Trophoblast cell (in vitro differentiated cells and primary cell): ENCODE results near the gene SMIM1.

Source experiments
- DNase-seq, 2 donors: peaks; one replicate each; pipeline ENCODE4 v3.0.0-alpha.2; 2016
- H2AFZ ChIP-seq: 2 replicates; pipeline ENCODE4 v1.6.1; 2013; ENCODE audit warnings: low read length, moderate library complexity, mild to moderate bottlenecking; ENCODE audit not compliant: insufficient read depth, poor library complexity
- H2AK5ac ChIP-seq: 2 replicates; pipeline ENCODE4 v1.6.1; 2013; ENCODE audit warnings: mild to moderate bottlenecking, low read length
- H2BK120ac ChIP-seq: 2 replicates; pipeline ENCODE4 v1.6.1; 2013; ENCODE audit warnings: low read length, mild to moderate bottlenecking, moderate library complexity; ENCODE audit not compliant: insufficient read depth, poor library complexity
- H2BK12ac ChIP-seq: 2 replicates; pipeline ENCODE4 v1.6.1; 2013; ENCODE audit warnings: mild to moderate bottlenecking, low read length, moderate library complexity
- H2BK5ac ChIP-seq: 2 replicates; pipeline ENCODE4 v1.6.1; 2013; ENCODE audit warnings: low read length, low read depth, moderate library complexity, mild to moderate bottlenecking; ENCODE audit not compliant: poor library complexity
- H3K14ac ChIP-seq: 2 replicates; pipeline ENCODE4 v1.6.1; 2013; ENCODE audit warnings: mild to moderate bottlenecking, low read length
- H3K18ac ChIP-seq: 2 replicates; pipeline ENCODE4 v1.6.1; 2013; ENCODE audit warnings: mild to moderate bottlenecking, low read length
- H3K23ac ChIP-seq: 2 replicates; pipeline ENCODE4 v1.6.1; 2013; ENCODE audit warnings: low read length
- H3K27ac ChIP-seq: 2 replicates; pipeline ENCODE4 v1.5.1; 2013; ENCODE audit warnings: low read depth, mild to moderate bottlenecking, inconsistent platforms, low read length, moderate library complexity
- H3K27me3 ChIP-seq: 2 replicates; pipeline ENCODE4 v1.6.1; 2013; ENCODE audit warnings: inconsistent platforms, mild to moderate bottlenecking, low read length, moderate library complexity; ENCODE audit not compliant: insufficient read depth
- H3K36me3 ChIP-seq, 2 experiments: 1 replicate in 1 of 2; 2 replicates in 1 of 2; pipeline ENCODE4 v1.6.1; 2013; ENCODE audit warnings: low read length in 2 of 2, mild to moderate bottlenecking in 2 of 2, moderate library complexity in 1 of 2; ENCODE audit not compliant: insufficient read depth in 2 of 2, control insufficient read depth in 1 of 2
- H3K4ac ChIP-seq: 2 replicates; pipeline ENCODE4 v1.6.1; 2013; ENCODE audit warnings: low read depth, mild to moderate bottlenecking, low read length, moderate library complexity
- H3K4me1 ChIP-seq, 2 experiments: 1 replicate in 1 of 2; 2 replicates in 1 of 2; pipeline ENCODE4 v1.6.1; 2013; ENCODE audit warnings: low read length in 2 of 2, mild to moderate bottlenecking in 2 of 2, moderate library complexity in 1 of 2; ENCODE audit not compliant: insufficient read depth in 2 of 2, control insufficient read depth in 1 of 2
- H3K4me2 ChIP-seq: 2 replicates; pipeline ENCODE4 v1.6.1; 2013; ENCODE audit warnings: inconsistent platforms, mild to moderate bottlenecking, low read length, moderate library complexity
- H3K4me3 ChIP-seq: 2 replicates; pipeline ENCODE4 v1.5.1; 2013; ENCODE audit warnings: mild to moderate bottlenecking, low read depth, low read length, inconsistent platforms
- H3K79me1 ChIP-seq: one replicate; pipeline ENCODE4 v1.6.1; 2013; ENCODE audit warnings: low read length
- H3K79me2 ChIP-seq: 2 replicates; pipeline ENCODE4 v1.6.1; 2013; ENCODE audit warnings: low read length, mild to moderate bottlenecking; ENCODE audit not compliant: control insufficient read depth, insufficient read depth, poor library complexity
- H3K9ac ChIP-seq: 2 replicates; pipeline ENCODE4 v1.6.1; 2013; ENCODE audit warnings: mild to moderate bottlenecking, low read length
- H3K9me3 ChIP-seq: 2 replicates; pipeline ENCODE4 v1.6.1; 2013; ENCODE audit warnings: low read depth, mild to moderate bottlenecking, control low read depth, inconsistent platforms, low read length; ENCODE audit not compliant: insufficient read depth
- H4K12ac ChIP-seq: 2 replicates; pipeline ENCODE4 v1.6.1; 2013; ENCODE audit warnings: low read depth, mild to moderate bottlenecking, low read length, moderate library complexity
- H4K8ac ChIP-seq: 2 replicates; pipeline ENCODE4 v1.6.1; 2013; ENCODE audit warnings: low read depth, mild to moderate bottlenecking, low read length, moderate library complexity
- H4K91ac ChIP-seq: one replicate; pipeline ENCODE4 v1.6.1; 2013; ENCODE audit warnings: low read depth, mild to moderate bottlenecking, low read length, moderate library complexity
- WGBS: extraction: QIAGEN DNeasy Blood & Tissue Kit; methylation state at CpG from one replicate; pipeline ENCODE4 v1.1.7; 2013; ENCODE audit warnings: missing lambda C conversion rate; ENCODE audit not compliant: insufficient read length, insufficient coverage; ENCODE audit errors: extremely low coverage; 5-methylcytosine and 5-hydroxymethylcytosine counted together

SMIM1 gene

DNA sequence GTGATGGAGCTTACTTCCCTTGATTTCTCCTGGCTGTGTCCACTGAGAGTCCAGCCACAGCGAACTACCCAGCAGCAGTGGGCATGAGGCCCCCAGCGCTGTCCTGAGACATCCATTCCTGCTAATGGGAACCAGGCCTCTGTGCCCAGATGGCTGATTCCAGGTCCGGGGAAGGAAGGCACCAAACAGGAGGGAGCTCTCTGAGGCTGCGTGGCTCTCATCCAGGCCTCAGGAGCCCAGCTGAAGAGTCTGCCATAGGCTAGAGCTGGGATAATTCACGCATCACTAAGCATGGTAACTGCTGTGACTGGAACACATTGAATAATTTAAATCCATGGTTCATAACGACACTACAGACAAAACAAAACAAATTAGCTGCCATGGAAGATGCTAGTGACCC lies 48.5 kb downstream of the SMIM1 start:
- H3K36me3 ChIP-seq = peaks cover 49 to 61% of the 10 kb centered on the region in 2 experiments
- no peak overlapping the region for H2AK5ac ChIP-seq
- H3K9me3 ChIP-seq = no peaks in the 10 kb centered on the region
- H2BK5ac ChIP-seq = no peak overlapping the region
- H3K27me3 ChIP-seq = no peaks in the 10 kb centered on the region
- no peak overlapping the region for H3K4me2 ChIP-seq
- H3K79me2 ChIP-seq = no peaks in the 10 kb centered on the region
- H2BK12ac ChIP-seq = no peak overlapping the region
- H3K14ac ChIP-seq = no peak overlapping the region
- no peak overlapping the region for H4K12ac ChIP-seq
- no peak overlapping the region for H3K4me3 ChIP-seq
- H3K23ac ChIP-seq = no peak overlapping the region
- H3K18ac ChIP-seq = no peak overlapping the region
- H3K4me1 ChIP-seq = no peaks in the 10 kb centered on the region
- no peak overlapping the region for H3K4ac ChIP-seq
- H2BK120ac ChIP-seq = no peak overlapping the region
- no peaks in the 10 kb centered on the region for H3K79me1 ChIP-seq
- H3K9ac ChIP-seq = no peak overlapping the region
- H3K27ac ChIP-seq = no peak overlapping the region
- H4K8ac ChIP-seq = no peak overlapping the region
- no peak for DNase-seq
- H4K91ac ChIP-seq = no peak overlapping the region
- H2AFZ ChIP-seq = no peak overlapping the region
- no CpG with 5 or more reads among the region's 6 CpGs for WGBS

DNA sequence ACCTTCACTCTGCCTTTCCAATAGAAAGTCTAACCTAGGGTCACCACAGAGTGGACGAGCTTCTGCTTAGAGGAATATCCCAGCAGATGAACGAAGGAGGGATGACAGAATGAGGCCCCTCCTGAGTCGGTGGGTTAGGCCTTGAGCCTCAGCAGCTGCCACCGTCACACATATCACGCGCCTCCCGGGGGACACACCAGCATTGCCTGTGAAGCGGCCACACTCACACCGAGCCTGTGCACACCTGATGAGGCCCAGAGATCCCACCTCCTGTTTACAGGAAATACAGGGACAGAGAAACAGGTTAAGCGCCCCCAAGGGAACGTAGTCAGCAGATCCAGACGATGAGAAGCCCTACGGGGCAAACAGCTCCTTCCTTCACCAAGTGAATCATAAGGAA lies 48.9 kb downstream of the SMIM1 start:
- Histone ChIP-seq H2AFZ (no peak overlapping the region), H3K9ac (no peak overlapping the region), H3K4me1 (no peaks in the 10 kb centered on the region), H4K12ac (no peak overlapping the region), H4K91ac (no peak overlapping the region), H3K18ac (no peak overlapping the region), H3K14ac (no peak overlapping the region), H3K4me2 (no peak overlapping the region), H3K4me3 (no peak overlapping the region), H3K4ac (no peak overlapping the region), H2BK120ac (no peak overlapping the region), H4K8ac (no peak overlapping the region), H2BK12ac (no peak overlapping the region), H3K9me3 (no peaks in the 10 kb centered on the region), H2BK5ac (no peak overlapping the region), H3K79me2 (no peaks in the 10 kb centered on the region), H3K27me3 (no peaks in the 10 kb centered on the region), H3K36me3 (peaks cover 47 to 60% of the 10 kb centered on the region in 2 experiments), H3K27ac (no peak overlapping the region), H3K79me1 (no peaks in the 10 kb centered on the region), H2AK5ac (no peak overlapping the region), H3K23ac (no peak overlapping the region)
- no peak for DNase-seq
- no CpG with 5 or more reads among the region's 13 CpGs for WGBS

DNA sequence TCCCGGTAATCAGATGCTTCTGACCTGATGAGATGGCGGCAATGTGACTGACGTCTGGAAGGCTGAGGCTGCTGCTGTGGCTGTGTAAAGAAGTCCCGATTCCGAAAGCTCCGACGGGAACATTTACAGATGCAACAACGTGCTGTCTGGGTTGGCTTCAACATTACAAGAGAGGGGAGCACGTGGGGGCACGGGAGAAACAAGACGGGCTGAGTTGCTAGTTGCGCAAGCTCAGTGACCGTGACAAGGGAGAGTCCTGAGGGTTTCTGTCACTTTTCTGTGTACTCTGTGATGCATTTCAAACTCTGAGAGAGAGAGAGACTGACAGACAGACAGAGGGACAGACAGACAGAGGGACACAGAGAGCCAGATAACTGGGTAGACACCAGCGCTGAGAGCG lies 49.4 kb downstream of the SMIM1 start:
- no peak overlapping the region for H2BK12ac ChIP-seq
- no peak overlapping the region for H2AFZ ChIP-seq
- no peak overlapping the region for H3K27ac ChIP-seq
- H4K91ac ChIP-seq = no peak overlapping the region
- no CpG with 5 or more reads among the region's 15 CpGs for WGBS
- no peak overlapping the region for H2AK5ac ChIP-seq
- peaks cover 48 to 61% of the 10 kb centered on the region in 2 experiments for H3K36me3 ChIP-seq
- H2BK5ac ChIP-seq = no peak overlapping the region
- no peaks in the 10 kb centered on the region for H3K79me1 ChIP-seq
- no peak overlapping the region for H3K14ac ChIP-seq
- no peak for DNase-seq
- H3K9me3 ChIP-seq = no peaks in the 10 kb centered on the region
- no peak overlapping the region for H3K4ac ChIP-seq
- H3K27me3 ChIP-seq = no peaks in the 10 kb centered on the region
- no peak overlapping the region for H3K4me2 ChIP-seq
- no peak overlapping the region for H3K4me3 ChIP-seq
- H2BK120ac ChIP-seq = no peak overlapping the region
- no peak overlapping the region for H3K18ac ChIP-seq
- H3K79me2 ChIP-seq = no peaks in the 10 kb centered on the region
- no peak overlapping the region for H4K8ac ChIP-seq
- H3K4me1 ChIP-seq = no peaks in the 10 kb centered on the region
- H3K23ac ChIP-seq = no peak overlapping the region
- no peak overlapping the region for H4K12ac ChIP-seq
- no peak overlapping the region for H3K9ac ChIP-seq

DNA sequence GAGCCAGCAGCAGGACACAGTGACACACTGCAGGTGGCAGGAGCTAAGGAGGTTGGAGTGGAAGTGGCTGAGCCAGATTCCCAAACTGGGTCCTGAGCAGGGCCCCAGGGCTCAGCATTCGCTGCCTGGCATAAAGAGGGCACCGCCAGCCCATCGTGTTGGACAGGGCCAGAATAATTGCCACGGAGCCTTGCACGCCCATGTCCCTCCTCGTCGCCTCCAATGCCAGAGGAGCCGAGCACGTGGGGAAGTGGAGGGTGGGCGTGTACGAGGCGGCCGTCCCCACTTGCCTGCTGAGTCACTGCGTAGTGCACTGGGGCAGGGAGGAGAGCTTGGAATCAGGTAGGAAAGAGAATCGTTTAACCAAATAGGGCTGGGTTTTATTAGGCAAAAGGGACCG lies 49.9 kb downstream of the SMIM1 start:
- Histone ChIP-seq H3K36me3 (peaks cover 49 to 66% of the 10 kb centered on the region in 2 experiments), H2AFZ (no peak overlapping the region), H3K79me2 (no peaks in the 10 kb centered on the region), H2AK5ac (no peak overlapping the region), H3K14ac (no peak overlapping the region), H3K23ac (no peak overlapping the region), H4K8ac (no peak overlapping the region), H3K4me1 (no peaks in the 10 kb centered on the region), H3K79me1 (no peaks in the 10 kb centered on the region), H2BK5ac (no peak overlapping the region), H4K91ac (no peak overlapping the region), H2BK12ac (no peak overlapping the region), H3K4ac (no peak overlapping the region), H2BK120ac (no peak overlapping the region), H3K27ac (no peak overlapping the region), H3K9ac (no peak overlapping the region), H3K4me3 (no peak overlapping the region), H3K4me2 (no peak overlapping the region), H4K12ac (no peak overlapping the region), H3K9me3 (no peaks in the 10 kb centered on the region), H3K18ac (no peak overlapping the region), H3K27me3 (no peaks in the 10 kb centered on the region)
- no CpG with 5 or more reads among the region's 16 CpGs for WGBS
- DNase-seq = no peak
